Esophagus (tissue), 2 donors: Measurements from ENCODE around the gene COA6. TPM values are rescaled to one million over a fixed set of nuclear protein-coding genes. Genes with fewer than 3 reads are reported as not detected.
"Not testable (repeated sequence)": the region's sequence is repeated elsewhere in the genome, so short reads cannot be mapped to it uniquely, and the experiment has no call there.

Experiments used
- H3K27ac ChIP-seq, 2 donors: one replicate each; pipeline ENCODE4 v1.5.1; 2013; ENCODE audit warnings: low read depth in 2 of 2, mild to moderate bottlenecking in 2 of 2, inconsistent platforms in 1 of 2, low read length in 1 of 2, moderate library complexity in 1 of 2
- H3K27me3 ChIP-seq, 2 donors: one replicate each; pipeline ENCODE4 v1.6.1; 2013; ENCODE audit warnings: low read length in 2 of 2, control low read depth in 1 of 2, mild to moderate bottlenecking in 1 of 2; ENCODE audit not compliant: insufficient read depth in 2 of 2, control insufficient read depth in 1 of 2
- H3K36me3 ChIP-seq, 2 donors: one replicate each; pipeline ENCODE4 v1.6.1; 2013; ENCODE audit warnings: low read length in 1 of 2; ENCODE audit not compliant: control insufficient read depth in 2 of 2, insufficient read depth in 2 of 2
- H3K4me1 ChIP-seq, 2 donors: one replicate each; pipeline ENCODE4 v1.6.1; 2013; ENCODE audit warnings: low read length in 1 of 2; ENCODE audit not compliant: control insufficient read depth in 2 of 2, insufficient read depth in 2 of 2
- H3K4me3 ChIP-seq, 2 donors: one replicate each; pipeline ENCODE4 v1.5.1; 2013; ENCODE audit warnings: low read length in 2 of 2, mild to moderate bottlenecking in 2 of 2, low read depth in 1 of 2, moderate library complexity in 1 of 2
- H3K9me3 ChIP-seq, 2 donors: one replicate each; pipeline ENCODE4 v1.6.1; 2013; ENCODE audit warnings: mild to moderate bottlenecking in 2 of 2, low read depth in 1 of 2, low read length in 1 of 2, moderate library complexity in 1 of 2; ENCODE audit not compliant: control insufficient read depth in 2 of 2, insufficient read depth in 1 of 2
- WGBS, 2 donors: extraction: QIAGEN DNeasy Blood & Tissue Kit; methylation state at CpG; one replicate each; pipeline ENCODE4 v1.1.7; 2013; 5-methylcytosine and 5-hydroxymethylcytosine counted together
- polyA plus RNA-seq, 2 donors: library from polyadenylated mRNA; stranded (reverse); fragments of 200-250 nt; gene quantifications; one replicate each; pipeline ENCODE4 v1.2.3, GENCODE V29; 2013
- donor health status: healthy with polysubstance abuse.
- donor health status: Bipolar disorder and iron deficiency.

COA6 gene
- polyA plus RNA-seq, 2 donors = 52.2 to 67.7 TPM

GRCh38 chr1:234340528-234340927 is 32.7 kb upstream of the COA6 start:
- Histone ChIP-seq H3K27ac (no peak overlapping the region), H3K4me1 (no peaks in the 10 kb centered on the region), H3K9me3 (no peaks in the 10 kb centered on the region), H3K4me3 (no peak overlapping the region), H3K36me3 (no peaks in the 10 kb centered on the region), H3K27me3 (no peaks in the 10 kb centered on the region)
- WGBS, 2 donors = 91 to 97% methylated on average over 2 of the region's 2 CpGs

GRCh38 chr1:234342774-234343173 is 30.5 kb upstream of the COA6 start:
- Histone ChIP-seq H3K9me3 (no peaks in the 10 kb centered on the region), H3K27ac (no peak overlapping the region), H3K4me3 (no peak overlapping the region), H3K27me3 (no peaks in the 10 kb centered on the region), H3K4me1 (no peaks in the 10 kb centered on the region), H3K36me3 (no peaks in the 10 kb centered on the region)
- WGBS, 2 donors = 46 to 64% methylated on average over 5 of the region's 5 CpGs

DNA sequence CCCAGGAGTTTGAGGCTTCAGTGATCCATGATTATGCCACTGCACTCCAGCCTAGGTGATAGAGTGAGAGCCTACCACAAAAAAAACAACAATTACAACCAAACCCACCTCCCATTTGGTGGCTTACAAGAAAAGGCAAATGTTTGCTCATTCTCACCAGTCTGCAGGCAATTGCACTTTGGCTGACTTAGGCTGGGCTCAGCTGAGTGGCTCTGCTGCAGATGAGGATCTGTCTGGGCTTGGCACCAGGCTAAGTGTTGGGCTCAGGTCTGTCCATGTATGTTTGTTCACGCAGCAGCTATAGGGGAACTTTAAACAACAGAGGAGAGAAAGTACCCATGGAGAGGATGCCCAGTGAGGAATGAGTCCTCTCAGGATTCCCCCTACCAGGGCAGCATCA is 28.0 kb upstream of the COA6 start:
- Histone ChIP-seq H3K36me3 (no peaks in the 10 kb centered on the region), H3K4me1 (no peaks in the 10 kb centered on the region), H3K4me3 (no peak overlapping the region), H3K27ac (no peak overlapping the region), H3K27me3 (no peaks in the 10 kb centered on the region), H3K9me3 (no peaks in the 10 kb centered on the region)
- 94 to 96% methylated on average over 1 of the region's 1 CpG for WGBS, 2 donors

DNA sequence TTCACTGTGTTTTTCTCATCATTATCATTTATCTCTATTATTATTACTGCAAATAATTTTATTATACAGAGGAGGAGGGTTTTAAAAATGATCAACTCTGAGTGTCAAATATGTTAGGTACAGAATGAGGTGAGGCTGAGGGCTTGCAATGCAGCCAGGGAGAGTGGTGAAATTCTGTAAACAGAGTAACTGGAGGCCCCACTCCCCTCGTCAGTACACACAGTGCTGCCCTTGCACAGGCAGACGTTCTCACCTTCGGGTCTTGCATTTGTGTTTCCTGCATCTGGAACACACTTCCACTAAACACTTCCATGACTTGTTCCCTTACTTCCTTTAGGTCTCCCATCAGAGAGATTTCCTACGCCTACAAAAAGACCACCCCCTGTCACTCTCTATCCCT is 24.3 kb upstream of the COA6 start:
- 69% methylated on average over 4 of the region's 4 CpGs for WGBS, 2 donors
- Histone ChIP-seq H3K36me3 (no peaks in the 10 kb centered on the region), H3K27ac (no peak overlapping the region), H3K4me3 (no peak overlapping the region), H3K27me3 (peaks cover 0 to 2% of the 10 kb centered on the region in 2 donors), H3K9me3 (peaks cover 0 to 2% of the 10 kb centered on the region in 2 donors), H3K4me1 (no peaks in the 10 kb centered on the region)

- Histone ChIP-seq H3K36me3 (no peaks in the 10 kb centered on the region), H3K9me3 (peaks cover 0 to 2% of the 10 kb centered on the region in 2 donors), H3K27me3 (peaks cover 0 to 2% of the 10 kb centered on the region in 2 donors), H3K27ac (no peak overlapping the region), H3K4me1 (no peaks in the 10 kb centered on the region), H3K4me3 (no peak overlapping the region)
- WGBS, 2 donors = 59 to 71% methylated on average over 3 of the region's 3 CpGs
These were observed 17.3 kb upstream of the COA6 start for GRCh38 chr1:234355782-234356510.

DNA sequence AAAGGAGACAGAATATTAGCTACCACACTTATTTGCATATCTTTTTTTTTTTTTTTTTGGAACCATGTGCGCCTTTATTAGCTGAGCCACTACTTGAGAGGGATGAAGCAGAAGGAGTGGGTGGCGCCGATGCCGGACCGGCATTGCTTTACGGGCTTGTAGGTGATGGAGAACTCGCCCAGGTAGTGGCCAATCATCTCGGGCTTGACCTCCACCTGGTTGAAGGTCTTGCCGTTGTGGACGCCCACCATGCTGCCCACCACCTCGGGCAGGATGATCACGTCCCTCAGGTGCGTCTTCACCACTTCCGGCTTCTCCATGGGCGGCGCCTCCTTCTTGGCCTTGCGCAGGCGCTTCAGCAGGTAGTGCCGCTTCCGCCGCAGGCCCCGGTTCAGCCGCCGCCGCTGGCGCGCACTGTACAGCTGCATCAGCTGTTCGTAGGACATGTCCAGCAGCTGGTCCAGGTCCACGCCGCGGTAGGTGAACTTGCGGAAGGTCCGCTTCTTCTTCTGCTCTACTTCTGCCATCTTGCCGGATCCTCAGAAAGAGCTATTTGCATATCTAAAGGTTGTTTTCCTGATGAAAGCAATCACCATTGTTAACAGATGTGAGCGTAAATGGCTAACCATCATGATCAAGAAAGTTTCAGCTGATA is 16.5 kb upstream of the COA6 start:
- H3K36me3 ChIP-seq, H3K4me1 ChIP-seq, H3K27me3 ChIP-seq, H3K27ac ChIP-seq, H3K9me3 ChIP-seq: not testable (repeated sequence)
- H3K4me3 ChIP-seq = peak overlapping the region; percentile 50 to 63
- WGBS, 2 donors = 53 to 69% methylated on average over 35 of the region's 35 CpGs

GRCh38 chr1:234357831-234358230 is 15.4 kb upstream of the COA6 start:
- Histone ChIP-seq H3K9me3 (peaks cover 0 to under 1% of the 10 kb centered on the region in 2 donors), H3K4me1 (no peaks in the 10 kb centered on the region), H3K36me3 (no peaks in the 10 kb centered on the region), H3K27ac (no peak overlapping the region), H3K27me3 (peaks cover 0 to 2% of the 10 kb centered on the region in 2 donors), H3K4me3 (no peak overlapping the region)

- H3K4me3 ChIP-seq = no peak overlapping the region
- H3K27ac ChIP-seq = no peak overlapping the region
- WGBS, 2 donors = 82 to 86% methylated on average over 3 of the region's 3 CpGs
- H3K9me3 ChIP-seq = no peaks in the 10 kb centered on the region
- H3K36me3 ChIP-seq = no peaks in the 10 kb centered on the region
- no peaks in the 10 kb centered on the region for H3K4me1 ChIP-seq
- no peaks in the 10 kb centered on the region for H3K27me3 ChIP-seq
These were observed 12.1 kb upstream of the COA6 start for GRCh38 chr1:234361102-234361603.

- H3K27me3 ChIP-seq = no peaks in the 10 kb centered on the region
- no peaks in the 10 kb centered on the region for H3K4me1 ChIP-seq
- H3K9me3 ChIP-seq = no peaks in the 10 kb centered on the region
- no peak overlapping the region for H3K4me3 ChIP-seq
- no peaks in the 10 kb centered on the region for H3K36me3 ChIP-seq
- H3K27ac ChIP-seq = no peak overlapping the region
- 73 to 85% methylated on average over 2 of the region's 2 CpGs for WGBS, 2 donors
These were observed 10.7 kb upstream of the COA6 start for GRCh38 chr1:234362558-234362957.
